HG02973 (cell line): Measurements from ENCODE around the gene LCE1E.

Experiments
- ATAC-seq: cut with Tn5 transposase; IDR thresholded peaks from one replicate; pipeline ENCODE4 v1.9.1; 2021; ENCODE audit warnings: moderate library complexity; ENCODE audit not compliant: unreplicated experiment

Gene LCE1E

DNA sequence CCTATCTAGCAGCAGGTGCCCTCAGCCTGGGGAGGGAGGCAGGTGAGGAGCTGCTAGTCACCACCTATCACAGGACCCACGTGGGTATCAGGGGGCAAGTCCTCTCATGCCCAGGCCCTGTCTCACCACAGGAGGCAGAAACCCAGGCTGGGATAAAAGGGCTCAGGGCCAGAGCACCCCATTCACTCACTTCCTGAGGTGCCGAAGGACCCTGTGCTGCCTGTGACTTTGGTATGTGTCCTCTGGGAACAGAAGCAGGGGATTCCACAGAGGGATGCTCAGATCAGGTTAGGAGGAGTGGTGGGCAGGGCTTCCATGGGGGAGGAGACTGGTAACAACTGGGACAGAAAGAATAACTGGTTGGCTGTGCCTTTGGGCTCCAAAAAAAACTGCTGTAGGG lies at the start of gene LCE1E:
Gene LCE1E (plus strand): TSS at position 181 of the 400 bp plus-strand sequence. CDS start 1,043 bp downstream, outside the sequence.
- ATAC-seq = no peak

GRCh38 chr1:152737997-152738396 lies 48.1 kb upstream of the LCE1E start:
- no peak for ATAC-seq

GRCh38 chr1:152739841-152740240 lies 46.2 kb upstream of the LCE1E start:
- no peak for ATAC-seq

- no peak for ATAC-seq
Measured at GRCh38 chr1:152741656-152742055, 44.4 kb upstream of the LCE1E start.

DNA sequence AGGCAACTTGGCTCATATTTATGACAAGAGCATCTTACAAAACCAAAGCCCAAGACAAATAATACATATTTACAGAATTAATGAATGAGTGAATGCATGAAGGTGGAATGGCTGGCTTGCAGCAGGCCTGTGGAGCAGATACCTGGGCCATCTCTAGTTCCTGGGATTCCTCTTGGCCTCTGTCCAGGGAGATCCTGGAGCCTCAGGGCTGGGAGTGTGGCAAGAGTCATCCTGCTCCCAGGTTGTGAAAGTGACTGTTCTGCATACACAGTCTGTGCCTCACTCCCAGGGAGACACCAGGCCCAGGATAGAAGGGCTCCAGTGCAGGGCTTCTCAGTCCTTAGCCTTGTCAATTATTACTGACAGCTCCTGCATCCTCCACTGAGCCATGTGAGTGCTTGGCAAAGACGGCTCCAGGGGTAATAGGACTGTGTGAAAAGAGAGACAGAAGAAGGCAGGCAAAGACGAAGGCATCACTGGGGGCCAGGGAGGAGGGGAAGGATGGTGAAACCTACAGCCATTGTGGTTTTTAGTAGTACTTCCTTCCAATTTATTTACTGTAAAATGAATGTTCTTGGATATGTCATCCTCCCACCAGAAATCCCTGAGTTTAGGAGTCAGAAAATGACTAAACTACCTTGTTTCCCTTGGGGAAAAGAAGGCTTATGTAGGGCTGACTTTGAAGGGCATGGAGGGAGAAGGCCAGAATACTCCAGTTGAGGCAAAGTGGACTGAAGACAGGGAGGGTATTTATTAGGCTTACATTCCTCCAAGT lies 42.5 kb upstream of the LCE1E start:
- ATAC-seq = no peak

DNA sequence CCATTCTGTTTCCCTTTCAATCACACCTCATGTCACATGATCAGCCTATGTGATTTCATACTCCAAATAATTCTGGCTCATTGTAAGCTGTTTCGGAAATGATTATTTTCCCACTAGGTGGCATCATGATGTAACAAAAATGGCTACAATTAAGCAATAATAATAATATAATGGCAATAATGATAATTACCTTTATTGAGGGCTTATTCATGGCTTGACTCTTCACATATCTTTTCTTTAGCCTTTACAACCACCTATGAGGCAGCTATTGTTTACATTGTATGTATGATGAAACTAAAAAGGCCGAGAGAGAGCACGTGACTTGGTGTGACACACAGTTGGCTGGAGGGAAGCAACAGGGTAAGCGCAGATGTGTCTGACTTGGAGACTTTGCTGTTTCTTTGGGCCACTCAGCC lies 40.8 kb upstream of the LCE1E start:
- ATAC-seq = no peak

DNA sequence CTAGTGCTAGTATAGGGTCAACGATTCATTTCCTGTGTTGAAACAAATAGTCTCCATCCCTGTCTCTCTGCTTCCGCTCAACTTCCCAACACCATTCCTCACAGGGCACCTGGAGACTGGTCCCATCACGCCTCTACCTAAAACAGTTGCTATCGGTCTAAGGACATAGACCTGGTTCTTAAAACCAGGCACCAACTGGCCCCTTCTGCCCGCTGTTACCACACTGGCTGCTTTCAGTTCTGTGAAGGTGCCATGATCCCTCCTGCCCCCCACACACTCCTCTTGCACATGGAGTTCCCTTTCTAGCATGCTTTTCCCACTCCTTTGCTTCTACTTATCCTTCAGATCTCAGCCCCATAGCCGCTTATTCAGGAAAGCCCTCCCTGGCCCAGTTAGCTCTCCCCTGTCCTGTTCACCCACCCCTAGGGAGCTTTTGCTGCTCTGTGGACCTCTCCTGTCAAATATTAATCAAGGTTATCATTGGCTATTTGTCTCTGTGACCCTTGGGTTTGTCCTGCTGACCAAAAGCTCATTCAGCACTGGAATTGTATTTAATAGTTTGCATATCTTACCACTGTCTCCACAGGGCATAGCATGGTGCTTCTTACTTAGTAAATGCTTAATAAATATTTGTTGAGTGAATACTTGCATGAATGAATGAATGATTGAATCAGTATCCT lies 40.2 kb upstream of the LCE1E start:
- ATAC-seq = no peak

DNA sequence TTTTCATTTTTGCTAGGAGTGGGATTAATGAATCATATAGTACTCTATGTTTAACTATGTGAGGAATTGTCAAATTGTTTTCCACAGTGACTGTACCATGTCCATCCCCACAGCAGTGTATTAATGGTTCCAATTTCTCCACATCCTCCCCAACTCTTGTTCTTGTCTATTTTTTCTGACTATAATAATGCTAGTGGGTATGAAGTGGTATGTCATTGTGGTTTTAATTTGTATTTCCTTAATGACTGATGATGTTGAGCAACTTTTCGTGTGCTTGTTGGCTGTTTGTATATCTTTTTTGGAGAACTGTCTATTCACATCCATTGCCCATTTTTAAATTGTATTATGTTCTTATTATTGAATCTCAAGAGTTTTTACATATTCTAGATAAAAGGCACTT lies 38.2 kb upstream of the LCE1E start:
- no peak for ATAC-seq

DNA sequence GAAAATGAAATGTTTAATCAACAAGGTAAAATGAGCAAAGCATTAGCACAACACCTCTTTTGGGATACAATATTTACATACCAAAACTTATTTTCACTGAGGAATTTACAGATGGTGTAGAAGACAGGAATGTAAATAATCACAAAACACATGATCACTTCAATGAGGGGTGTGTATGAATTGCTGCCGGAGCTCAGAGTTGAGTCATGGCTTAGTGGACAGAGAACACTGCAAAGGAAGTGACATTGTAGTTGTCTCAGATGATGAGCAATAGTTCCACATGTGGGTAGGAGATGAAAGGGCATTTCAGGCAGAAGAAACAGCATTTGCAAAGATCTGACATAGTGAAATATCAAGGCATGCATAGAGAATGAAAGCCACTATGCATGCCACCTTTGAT lies 33.8 kb upstream of the LCE1E start:
- ATAC-seq = no peak

GRCh38 chr1:152753586-152753985 lies 32.5 kb upstream of the LCE1E start:
- ATAC-seq = no peak

DNA sequence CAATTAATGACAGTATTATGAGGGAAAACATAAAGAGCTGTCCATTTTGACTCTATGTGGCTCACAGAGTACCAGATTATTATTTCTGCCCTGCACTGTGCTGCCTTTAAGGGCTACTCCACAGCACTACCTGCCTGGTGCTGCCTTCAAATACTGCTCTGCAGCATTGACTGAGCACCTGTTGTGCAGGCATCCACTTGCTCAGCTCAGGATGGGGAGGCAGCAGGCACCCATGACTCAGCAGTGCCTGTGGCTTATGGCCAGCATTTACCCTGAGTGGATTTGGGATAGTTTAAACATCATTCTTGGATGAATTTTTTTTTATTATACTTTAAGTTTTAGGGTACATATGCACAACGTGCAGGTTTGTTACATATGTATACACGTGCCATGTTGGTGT lies 29.2 kb upstream of the LCE1E start:
- ATAC-seq = no peak

GRCh38 chr1:152757747-152758146 lies 28.3 kb upstream of the LCE1E start, which contains the start of gene KPRP:
Gene KPRP, plus strand, starts transcription at chr1:152758025. Its CDS starts 1,564 bp downstream, at chr1:152759589.
- ATAC-seq = no peak

DNA sequence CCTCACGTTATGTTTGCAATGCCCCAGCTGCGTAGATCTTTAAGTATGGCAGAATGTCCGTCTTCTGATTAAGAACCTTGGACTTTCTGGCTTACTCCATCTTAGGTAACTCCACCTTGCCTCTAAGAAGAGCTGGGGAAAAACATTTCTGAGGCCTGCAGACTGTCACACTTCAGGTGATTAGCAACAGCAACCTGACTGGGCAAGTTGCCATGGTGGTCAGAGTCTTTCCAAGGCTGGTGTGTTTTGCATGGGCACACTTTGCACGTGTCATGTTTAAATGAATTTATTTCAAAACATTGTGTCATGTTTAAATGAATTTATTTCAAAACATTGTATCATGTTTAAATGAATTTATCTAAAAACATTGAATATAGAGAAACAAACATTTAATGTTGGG lies 27.4 kb upstream of the LCE1E start:
- no peak for ATAC-seq

GRCh38 chr1:152759453-152760173 lies 26.4 kb upstream of the LCE1E start:
- ATAC-seq = no peak

- no peak for ATAC-seq
Measured at GRCh38 chr1:152760551-152761190, 25.4 kb upstream of the LCE1E start.

- no peak for ATAC-seq
Measured at GRCh38 chr1:152761609-152762213, 24.3 kb upstream of the LCE1E start.

GRCh38 chr1:152768847-152769533 lies 17.1 kb upstream of the LCE1E start:
- ATAC-seq = no peak

- ATAC-seq = no peak
Measured at GRCh38 chr1:152770411-152770810, 15.6 kb upstream of the LCE1E start.

GRCh38 chr1:152774875-152775274 lies 11.2 kb upstream of the LCE1E start, which contains the start of gene LCE1F:
Gene LCE1F, plus strand, starts transcription at chr1:152775140. Its CDS starts 1,232 bp downstream, at chr1:152776372.
- ATAC-seq = no peak

- ATAC-seq = no peak
Measured at GRCh38 chr1:152776361-152776760, 9.7 kb upstream of the LCE1E start.
